OCI-LY3 (cell line): ENCODE results near the gene SORCS1.

Source experiments
- H2AFZ ChIP-seq: fragments of 200-600, 300-600 bp; shearing (Covaris generic); 2 replicates; pipeline ENCODE4 v1.6.0; 2014; ENCODE audit warnings: antibody characterized with exemption, low read depth, low read length
- H3K27ac ChIP-seq: fragments of 200-600, 300-600 bp; sonication (generic); 2 replicates; pipeline ENCODE4 v1.5.1; 2014; ENCODE audit warnings: mild to moderate bottlenecking, low read length, moderate library complexity, mixed read lengths
- H3K27me3 ChIP-seq: fragments of 200-600, 300-600 bp; sonication (generic); 2 replicates; pipeline ENCODE4 v1.6.1; 2014; ENCODE audit warnings: low read depth, low read length, mixed read lengths
- H3K36me3 ChIP-seq: fragments of 200-600, 300-600 bp; sonication (generic); replicated peaks from 2 replicates; pipeline ENCODE3; 2014; ENCODE audit warnings: low read depth, low read length, mixed read lengths
- H3K4me1 ChIP-seq: fragments of 300-600, 200-600 bp; sonication (generic); 2 replicates; pipeline ENCODE4 v1.6.1; 2014; ENCODE audit warnings: low read length, mixed read lengths
- H3K4me2 ChIP-seq: fragments of 200-600, 300-600 bp; sonication (generic); 2 replicates; pipeline ENCODE4 v1.6.1; 2014; ENCODE audit warnings: low read length, mixed read lengths
- H3K4me3 ChIP-seq: fragments of 300-600, 200-600 bp; sonication (generic); 2 replicates; pipeline ENCODE4 v1.5.1; 2014; ENCODE audit warnings: antibody characterized with exemption, mild to moderate bottlenecking, low read length, moderate library complexity
- H3K79me2 ChIP-seq: fragments of 300-600, 200-600 bp; shearing (Covaris generic); 2 replicates; pipeline ENCODE4 v1.6.1; 2014; ENCODE audit warnings: mild to moderate bottlenecking, low read length, mixed read lengths
- H3K9ac ChIP-seq: fragments of 300-600, 200-600 bp; shearing (Covaris generic); 2 replicates; pipeline ENCODE4 v1.6.0; 2014; ENCODE audit warnings: mild to moderate bottlenecking, low read length, moderate library complexity
- H3K9me3 ChIP-seq: fragments of 200-600, 300-600 bp; shearing (Covaris generic); 2 replicates; pipeline ENCODE4 v1.6.1; 2014; ENCODE audit warnings: low read length, mixed read lengths; ENCODE audit not compliant: insufficient read depth
- H4K20me1 ChIP-seq: fragments of 200-600, 300-600 bp; sonication (generic); 2 replicates; pipeline ENCODE4 v1.6.1; 2016; ENCODE audit warnings: low read length, mixed read lengths; ENCODE audit not compliant: insufficient read depth
- CTCF ChIP-seq: fragments of 200-600, 300-600 bp; sonication (generic); IDR thresholded peaks from 2 replicates; pipeline ENCODE4 v1.5.1; 2014; ENCODE audit warnings: antibody characterized with exemption, low read length, low read depth
- EZH2phosphoT487 ChIP-seq: fragments of 200-600 bp; shearing (Covaris generic); IDR thresholded peaks from 2 replicates; pipeline ENCODE4 v1.6.1; 2018; ENCODE audit warnings: antibody characterized with exemption, mixed run types, low read depth

Gene SORCS1

DNA sequence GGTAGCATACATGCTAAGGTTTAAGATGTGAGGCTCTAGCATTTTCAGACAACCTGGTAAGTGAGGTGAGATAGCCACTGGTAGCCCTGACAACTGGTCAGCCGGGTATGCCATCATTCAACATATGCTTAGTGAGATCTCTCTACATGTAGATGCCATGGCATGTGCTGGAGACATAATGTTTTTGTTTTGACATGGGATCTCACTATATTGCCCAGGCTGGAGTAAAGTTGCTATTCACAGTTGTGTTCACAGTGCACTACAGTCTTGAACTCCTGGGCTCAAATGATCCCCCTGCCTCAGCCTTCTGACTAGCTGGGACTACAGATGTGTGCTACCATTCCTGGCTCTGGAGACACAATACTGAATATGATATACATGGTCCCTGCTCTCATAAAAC is 437.3 kb downstream of the SORCS1 start:
- TF ChIP-seq EZH2phosphoT487, result no peak
- TF ChIP-seq CTCF, result no peak
- H2AFZ ChIP-seq, result no peak overlapping the region

GRCh38 chr10:106722524-106722923 is 442.0 kb downstream of the SORCS1 start:
- Histone ChIP-seq H3K27ac (no peak overlapping the region), H3K4me2 (no peak overlapping the region), H2AFZ (no peak overlapping the region), H3K36me3 (no peaks in the 10 kb centered on the region), H3K27me3 (no peaks in the 10 kb centered on the region), H4K20me1 (no peaks in the 10 kb centered on the region), H3K9ac (no peak overlapping the region), H3K9me3 (no peaks in the 10 kb centered on the region), H3K4me3 (no peak overlapping the region), H3K79me2 (no peaks in the 10 kb centered on the region), H3K4me1 (no peaks in the 10 kb centered on the region)
- TF ChIP-seq EZH2phosphoT487, result no peak
- no peak for TF ChIP-seq CTCF

More for the DNA sequence above, 437.3 kb downstream of the SORCS1 start:
- Histone ChIP-seq H3K27ac (no peak overlapping the region), H3K27me3 (no peaks in the 10 kb centered on the region), H3K9ac (no peak overlapping the region), H4K20me1 (no peaks in the 10 kb centered on the region), H3K4me3 (no peak overlapping the region), H3K4me1 (no peaks in the 10 kb centered on the region), H3K79me2 (no peaks in the 10 kb centered on the region), H3K4me2 (no peak overlapping the region), H3K36me3 (no peaks in the 10 kb centered on the region), H3K9me3 (no peaks in the 10 kb centered on the region)

GRCh38 chr10:106720683-106721082 is 443.8 kb downstream of the SORCS1 start:
- H3K27me3 ChIP-seq, result no peaks in the 10 kb centered on the region
- H3K9me3 ChIP-seq, result no peaks in the 10 kb centered on the region
- H3K4me3 ChIP-seq, result no peak overlapping the region
- H2AFZ ChIP-seq, result no peak overlapping the region
- H3K4me1 ChIP-seq, result no peaks in the 10 kb centered on the region
- H3K4me2 ChIP-seq, result no peak overlapping the region
- no peaks in the 10 kb centered on the region for H3K79me2 ChIP-seq
- TF ChIP-seq CTCF, result no peak
- no peak for TF ChIP-seq EZH2phosphoT487
- no peak overlapping the region for H3K9ac ChIP-seq
- H4K20me1 ChIP-seq, result no peaks in the 10 kb centered on the region
- no peaks in the 10 kb centered on the region for H3K36me3 ChIP-seq
- no peak overlapping the region for H3K27ac ChIP-seq

- TF ChIP-seq EZH2phosphoT487 (no peak), CTCF (no peak)
These were observed 448.1 kb downstream of the SORCS1 start for GRCh38 chr10:106716381-106716780.

More at GRCh38 chr10:106716381-106716780, 448.1 kb downstream of the SORCS1 start:
- Histone ChIP-seq H3K9me3 (no peaks in the 10 kb centered on the region), H3K4me1 (peaks cover 11% of the 10 kb centered on the region), H3K79me2 (no peaks in the 10 kb centered on the region), H3K36me3 (no peaks in the 10 kb centered on the region), H4K20me1 (no peaks in the 10 kb centered on the region), H2AFZ (no peak overlapping the region), H3K27ac (no peak overlapping the region), H3K27me3 (no peaks in the 10 kb centered on the region), H3K9ac (no peak overlapping the region), H3K4me2 (no peak overlapping the region), H3K4me3 (no peak overlapping the region)
